Gastroesophageal sphincter (tissue), 4 donors: ENCODE measurements around the gene CREBBP. TPM values are rescaled to one million over a fixed set of nuclear protein-coding genes. Genes with fewer than 3 reads are reported as not detected.

Experiments
- ATAC-seq: fragments of 150-250 bp; one replicate; pipeline ENCODE4 v1.9.1; 2016; ENCODE audit warnings: mild to moderate bottlenecking, moderate library complexity
- H3K27ac ChIP-seq, 4 donors: fragments of 200-600 bp; sonication (generic) in 3 of 4; 1 replicate in 3 of 4; 2 replicates in 1 of 4; pipeline ENCODE4 v1.5.1; 2016 to 2019
- H3K27me3 ChIP-seq: fragments of 200-600 bp; sonication (generic); one replicate; pipeline ENCODE4 v1.5.1; 2019
- H3K36me3 ChIP-seq, 2 donors: fragments of 200-600 bp; sonication (generic); one replicate each; pipeline ENCODE4 v1.5.1; 2019; ENCODE audit warnings: control low read depth in 1 of 2
- H3K4me1 ChIP-seq, 3 donors: fragments of 200-600 bp; sonication (generic); 1 replicate in 2 of 3; 2 replicates in 1 of 3; pipeline ENCODE4 v1.5.1; 2016 to 2019; ENCODE audit warnings: control low read depth in 2 of 3
- H3K4me3 ChIP-seq, 2 donors: fragments of 200-600 bp; sonication (generic); one replicate each; pipeline ENCODE4 v1.5.1; 2019; ENCODE audit warnings: mild to moderate bottlenecking in 1 of 2, moderate library complexity in 1 of 2
- H3K9me3 ChIP-seq, 3 donors: fragments of 200-600 bp; sonication (generic); one replicate each; pipeline ENCODE4 v1.5.1; 2017 to 2019; ENCODE audit warnings: control low read depth in 2 of 3
- EP300 ChIP-seq: sonication (generic); formaldehyde crosslinking; IDR thresholded peaks from one replicate; pipeline ENCODE4 v1.6.1; 2017; ENCODE audit warnings: antibody characterized with exemption, mild to moderate bottlenecking
- POLR2A ChIP-seq, 2 donors: fragments of 450-650 bp; IDR thresholded peaks; one replicate each; pipeline ENCODE4 v1.6.1; 2017; ENCODE audit warnings: antibody characterized with exemption in 2 of 2, mild to moderate bottlenecking in 2 of 2, moderate library complexity in 1 of 2
- POLR2AphosphoS5 ChIP-seq: sonication (generic); formaldehyde crosslinking; IDR thresholded peaks from one replicate; pipeline ENCODE4 v1.6.1; 2017; ENCODE audit warnings: antibody characterized with exemption
- WGBS, 2 donors: methylation state at CpG; one replicate each; pipeline ENCODE4 v1.1.5; 2018; ENCODE audit warnings: low coverage in 1 of 2; 5-methylcytosine and 5-hydroxymethylcytosine counted together
- total RNA-seq, 4 donors: library from RNA; depleted of rRNA; stranded (reverse); fragments of >200 nt; gene quantifications; one replicate each; pipeline ENCODE4 v1.1.0, GENCODE V29; 2016
- TF ChIP-seq, protein P1 (sequence below), 4 experiments: fragments of 200-600 bp in 2 of 4; fragments of 450-650 bp in 2 of 4; sonication (generic) in 1 of 4; IDR thresholded peaks; one replicate each; pipeline ENCODE4 v1.5.1; 2017 to 2019; ENCODE audit warnings: antibody characterized with exemption in 4 of 4, mild to moderate bottlenecking in 2 of 4, moderate library complexity in 2 of 4

CREBBP gene
- total RNA-seq, 4 donors from 2014 or later: 45.9 to 115 (median 61.7) TPM

- peak overlapping the region in 2 of 4 donors; percentile 5 to 14 for H3K27ac ChIP-seq
- H3K9me3 ChIP-seq: no peaks in the 10 kb centered on the region
- no peaks in the 10 kb centered on the region for H3K27me3 ChIP-seq
- H3K4me1 ChIP-seq: peaks cover 11 to 98% (median 59%) of the 10 kb centered on the region in 3 donors
- WGBS, 2 donors: 28 to 40% methylated on average over 10 of the region's 11 CpGs
- TF ChIP-seq EP300 (no peak), POLR2AphosphoS5 (no peak), POLR2A (IDR thresholded peaks at IDR 0.05) (no peak)
- TF ChIP-seq, protein P1, sequence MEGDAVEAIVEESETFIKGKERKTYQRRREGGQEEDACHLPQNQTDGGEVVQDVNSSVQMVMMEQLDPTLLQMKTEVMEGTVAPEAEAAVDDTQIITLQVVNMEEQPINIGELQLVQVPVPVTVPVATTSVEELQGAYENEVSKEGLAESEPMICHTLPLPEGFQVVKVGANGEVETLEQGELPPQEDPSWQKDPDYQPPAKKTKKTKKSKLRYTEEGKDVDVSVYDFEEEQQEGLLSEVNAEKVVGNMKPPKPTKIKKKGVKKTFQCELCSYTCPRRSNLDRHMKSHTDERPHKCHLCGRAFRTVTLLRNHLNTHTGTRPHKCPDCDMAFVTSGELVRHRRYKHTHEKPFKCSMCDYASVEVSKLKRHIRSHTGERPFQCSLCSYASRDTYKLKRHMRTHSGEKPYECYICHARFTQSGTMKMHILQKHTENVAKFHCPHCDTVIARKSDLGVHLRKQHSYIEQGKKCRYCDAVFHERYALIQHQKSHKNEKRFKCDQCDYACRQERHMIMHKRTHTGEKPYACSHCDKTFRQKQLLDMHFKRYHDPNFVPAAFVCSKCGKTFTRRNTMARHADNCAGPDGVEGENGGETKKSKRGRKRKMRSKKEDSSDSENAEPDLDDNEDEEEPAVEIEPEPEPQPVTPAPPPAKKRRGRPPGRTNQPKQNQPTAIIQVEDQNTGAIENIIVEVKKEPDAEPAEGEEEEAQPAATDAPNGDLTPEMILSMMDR (IDR thresholded peaks at IDR 0.05): no peak
- no peak overlapping the region for H3K4me3 ChIP-seq
- H3K36me3 ChIP-seq: no peaks in the 10 kb centered on the region
- no peak for ATAC-seq
These were observed 58.0 kb downstream of the CREBBP start for GRCh38 chr16:3822366-3823045.

GRCh38 chr16:3821184-3821583 lies 59.3 kb downstream of the CREBBP start:
- H3K4me1 ChIP-seq: peaks cover 12 to 99% (median 67%) of the 10 kb centered on the region in 3 donors
- TF ChIP-seq, protein P1 (IDR thresholded peaks at IDR 0.05): no peak
- TF ChIP-seq POLR2A (IDR thresholded peaks at IDR 0.05) (no peak), POLR2AphosphoS5 (no peak), EP300 (no peak)
- no peaks in the 10 kb centered on the region for H3K27me3 ChIP-seq

DNA sequence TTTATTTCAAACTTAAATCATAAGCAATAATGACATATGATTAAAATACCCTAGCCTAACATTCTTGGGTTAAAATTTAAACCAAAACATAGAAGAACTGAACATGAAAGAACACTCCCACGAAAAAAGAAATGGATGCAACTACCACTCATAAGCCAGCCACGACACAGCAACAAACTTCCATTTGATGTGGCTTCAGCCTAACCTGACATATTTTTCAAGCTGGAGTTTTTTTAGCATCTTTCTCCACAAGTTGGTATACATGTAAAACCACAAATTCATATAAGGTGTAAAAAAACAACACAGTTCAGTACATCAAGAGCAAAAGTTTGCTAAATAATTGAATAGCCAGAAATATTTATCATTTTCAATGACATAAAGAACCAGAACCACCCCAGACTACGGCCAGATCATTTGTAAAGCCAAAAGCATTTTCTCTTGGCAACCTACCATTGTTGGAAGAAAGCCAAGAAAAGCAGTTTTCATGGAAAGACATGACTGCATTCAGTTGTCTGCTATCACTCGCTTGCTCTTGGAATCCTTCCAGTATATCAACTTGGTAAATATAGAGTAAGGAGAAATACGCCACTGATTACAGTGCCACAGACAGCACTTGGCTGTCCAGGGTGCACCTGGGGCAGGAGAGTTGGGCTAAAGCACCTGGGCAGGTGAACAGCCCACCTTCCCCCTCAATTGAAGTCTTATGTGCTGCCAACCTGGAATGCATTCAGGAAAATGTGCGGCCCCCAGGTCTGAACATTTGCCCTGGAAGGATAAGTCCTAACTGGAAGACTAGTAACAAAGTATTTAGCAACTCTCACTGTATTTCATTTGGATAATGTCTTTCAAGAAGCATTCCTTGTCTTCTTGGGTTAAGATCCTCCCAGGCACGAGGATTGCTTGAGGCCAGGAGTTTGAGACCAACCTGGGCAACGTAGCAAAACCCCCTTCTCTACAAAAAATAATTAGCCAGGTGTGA lies 60.5 kb downstream of the CREBBP start:
- Histone ChIP-seq H3K27me3 (no peaks in the 10 kb centered on the region), H3K4me3 (no peak overlapping the region), H3K36me3 (no peaks in the 10 kb centered on the region), H3K4me1 (peaks cover 12 to 96% (median 62%) of the 10 kb centered on the region in 3 donors), H3K27ac (peak overlapping the region in 2 of 4 donors; percentile 1 to 37), H3K9me3 (no peaks in the 10 kb centered on the region)
- WGBS, 2 donors: 21 to 24% methylated on average over 5 to 8 of the region's 8 CpGs
- TF ChIP-seq EP300 (no peak), POLR2AphosphoS5 (peak; percentile 37), POLR2A (IDR thresholded peaks at IDR 0.05) (no peak)
- TF ChIP-seq, protein P1 (IDR thresholded peaks at IDR 0.05): no peak
- peak; percentile 57 for ATAC-seq

More at GRCh38 chr16:3821184-3821583, 59.3 kb downstream of the CREBBP start:
- Histone ChIP-seq H3K9me3 (no peaks in the 10 kb centered on the region), H3K36me3 (no peaks in the 10 kb centered on the region), H3K27ac (no peak overlapping the region), H3K4me3 (no peak overlapping the region)
- ATAC-seq: no peak
- WGBS, 2 donors: 75 to 93% methylated on average over 2 to 3 of the region's 3 CpGs

- no peak for TF ChIP-seq POLR2AphosphoS5
- no peak for TF ChIP-seq POLR2A (IDR thresholded peaks at IDR 0.05)
- TF ChIP-seq, protein P1 (IDR thresholded peaks at IDR 0.05): no peak
- no peak for TF ChIP-seq EP300
- H3K36me3 ChIP-seq: no peaks in the 10 kb centered on the region
- no peaks in the 10 kb centered on the region for H3K27me3 ChIP-seq
- no peak for ATAC-seq
- H3K27ac ChIP-seq: no peak overlapping the region
- H3K9me3 ChIP-seq: no peaks in the 10 kb centered on the region
- H3K4me3 ChIP-seq: no peak overlapping the region
- 70 to 79% methylated on average over 6 of the region's 6 CpGs for WGBS, 2 donors
- peaks cover 12 to 95% (median 55%) of the 10 kb centered on the region in 3 donors for H3K4me1 ChIP-seq
These were observed 61.4 kb downstream of the CREBBP start for GRCh38 chr16:3819175-3819527.
